WTC11 (cell line): ENCODE data around the gene CTNNA2.

ENCODE experiments used
- CREB1 ChIP-seq: sonication (generic); formaldehyde crosslinking; IDR thresholded peaks from 2 replicates; pipeline ENCODE4 v1.8.0; 2023; ENCODE audit warnings: mild to moderate bottlenecking, missing genetic modification reagents
- CTCF ChIP-seq: fragments of 200-600 bp; IDR thresholded peaks from 2 replicates; pipeline ENCODE4 v1.8.0; 2022; ENCODE audit warnings: antibody characterized with exemption
- FOXK1 ChIP-seq: sonication (generic); formaldehyde crosslinking; IDR thresholded peaks from 2 replicates; pipeline ENCODE4 v1.8.0; 2022; ENCODE audit warnings: mild to moderate bottlenecking, moderate library complexity, missing genetic modification reagents
- STAT6 ChIP-seq: sonication (generic); formaldehyde crosslinking; conservative IDR thresholded peaks from 2 replicates; pipeline ENCODE4 v1.8.1; 2023; ENCODE audit warnings: mild to moderate bottlenecking, low read depth, missing genetic modification reagents, moderate library complexity
- TEAD1 ChIP-seq: sonication (generic); formaldehyde crosslinking; IDR thresholded peaks from 2 replicates; pipeline ENCODE4 v1.8.0; 2022; ENCODE audit warnings: mild to moderate bottlenecking, missing genetic modification reagents
- USF2 ChIP-seq: sonication (generic); formaldehyde crosslinking; IDR thresholded peaks from 2 replicates; pipeline ENCODE4 v1.8.1; 2023; ENCODE audit warnings: mild to moderate bottlenecking, missing genetic modification reagents, moderate library complexity

GRCh38 chr2:79994965-79995364 is 482.1 kb downstream of the CTNNA2 start:
- no peak for TF ChIP-seq CTCF
- no peak for TF ChIP-seq FOXK1 (CRISPR knock-in tag)
- TF ChIP-seq CREB1 (CRISPR knock-in tag), result no peak
- TF ChIP-seq STAT6 (CRISPR knock-in tag), result no peak
- no peak for TF ChIP-seq TEAD1
- TF ChIP-seq USF2 (CRISPR knock-in tag), result no peak
